WTC11 (cell line): Measurements from ENCODE around the gene KHDC3L. TPM values are rescaled to one million over a fixed set of nuclear protein-coding genes. Genes with fewer than 3 reads are reported as not detected.

ENCODE experiments used
- ATAC-seq: fragments of 200-7000 bp; cut with Tn5 transposase; 2 replicates; pipeline ENCODE4 v1.10.0; 2021; ENCODE audit warnings: mild to moderate bottlenecking, moderate library complexity
- CTCF ChIA-PET: fragments of 300-600 bp; sonication (Branson Sonifier 250); formaldehyde crosslinking; loops from one replicate; lab custom pipeline; 2021; ENCODE audit warnings: antibody characterized with exemption; lab: Charles Lee
- POLR2A ChIA-PET: fragments of 350-600 bp; sonication (Branson Sonifier 250); formaldehyde crosslinking; loops from one replicate; lab custom pipeline; 2021; ENCODE audit warnings: antibody characterized with exemption; lab: Charles Lee
- DNase-seq: peaks from one replicate; pipeline ENCODE4 v3.0.0; 2021; ENCODE audit warnings: low spot score
- H3K27ac Mint-ChIP-seq: 2 replicates; pipeline ENCODE4 v1.8.0; 2021; ENCODE audit warnings: mixed read lengths
- H3K27me3 Mint-ChIP-seq: 2 replicates; pipeline ENCODE4 v1.8.0; 2021; ENCODE audit warnings: low read depth, mild to moderate bottlenecking, moderate library complexity, mixed read lengths
- H3K36me3 Mint-ChIP-seq: 2 replicates; pipeline ENCODE4 v1.8.0; 2021; ENCODE audit warnings: mixed read lengths
- H3K4me1 Mint-ChIP-seq: 2 replicates; pipeline ENCODE4 v1.8.0; 2022; ENCODE audit warnings: mixed read lengths
- H3K4me3 Mint-ChIP-seq: 2 replicates; pipeline ENCODE4 v1.8.0; 2021; ENCODE audit warnings: mild to moderate bottlenecking, moderate library complexity, mixed read lengths
- H3K9me3 Mint-ChIP-seq: 2 replicates; pipeline ENCODE4 v1.8.0; 2021; ENCODE audit warnings: mixed read lengths
- CDX4 ChIP-seq: fragments of 250-450 bp; sonication (Bioruptor Pico); IDR thresholded peaks from 2 replicates; pipeline ENCODE4 v1.9.0; 2021; ENCODE audit warnings: moderate library complexity, mild to moderate bottlenecking, inconsistent platforms, borderline replicate concordance
- E2F1 ChIP-seq: sonication (generic); formaldehyde crosslinking; IDR thresholded peaks from 2 replicates; pipeline ENCODE4 v1.8.0; 2022; ENCODE audit warnings: mild to moderate bottlenecking, missing genetic modification reagents
- E2F4 ChIP-seq: sonication (generic); formaldehyde crosslinking; IDR thresholded peaks from 2 replicates; pipeline ENCODE4 v1.8.1; 2022; ENCODE audit warnings: low read depth, mild to moderate bottlenecking, moderate library complexity, missing genetic modification reagents, borderline replicate concordance
- ELF4 ChIP-seq: sonication (generic); formaldehyde crosslinking; IDR thresholded peaks from 2 replicates; pipeline ENCODE4 v1.8.1; 2022; ENCODE audit warnings: low read depth, mild to moderate bottlenecking, moderate library complexity, missing genetic modification reagents
- ERG ChIP-seq: fragments of 250-450 bp; sonication (Bioruptor Pico); IDR thresholded peaks from 2 replicates; pipeline ENCODE4 v1.8.0; 2021; ENCODE audit warnings: mild to moderate bottlenecking
- GABPB1 ChIP-seq: sonication (generic); formaldehyde crosslinking; IDR thresholded peaks from 2 replicates; pipeline ENCODE4 v1.8.1; 2023; ENCODE audit warnings: mild to moderate bottlenecking, missing genetic modification reagents
- IRF1 ChIP-seq: sonication (generic); formaldehyde crosslinking; IDR thresholded peaks from 2 replicates; pipeline ENCODE4 v1.8.0; 2023; ENCODE audit warnings: missing genetic modification reagents
- JUN ChIP-seq: sonication (generic); formaldehyde crosslinking; IDR thresholded peaks from 2 replicates; pipeline ENCODE4 v1.8.0; 2023; ENCODE audit warnings: mild to moderate bottlenecking, missing genetic modification reagents
- MLX ChIP-seq: sonication (generic); formaldehyde crosslinking; IDR thresholded peaks from 2 replicates; pipeline ENCODE4 v1.8.1; 2023; ENCODE audit warnings: mild to moderate bottlenecking, missing genetic modification reagents, moderate library complexity
- MYBL2 ChIP-seq: sonication (generic); formaldehyde crosslinking; IDR thresholded peaks from 2 replicates; pipeline ENCODE4 v1.8.1; 2023; ENCODE audit warnings: mild to moderate bottlenecking, moderate library complexity, missing genetic modification reagents
- NFE2L1 ChIP-seq: sonication (generic); formaldehyde crosslinking; IDR thresholded peaks from 2 replicates; pipeline ENCODE4 v1.8.1; 2023; ENCODE audit warnings: missing genetic modification reagents
- NR1H2 ChIP-seq: sonication (generic); formaldehyde crosslinking; IDR thresholded peaks from 2 replicates; pipeline ENCODE4 v1.9.0; 2021; ENCODE audit warnings: mild to moderate bottlenecking, moderate library complexity, missing genetic modification reagents
- NR2C2 ChIP-seq: sonication (generic); formaldehyde crosslinking; IDR thresholded peaks from 2 replicates; pipeline ENCODE4 v1.8.0; 2022; ENCODE audit warnings: mild to moderate bottlenecking, missing genetic modification reagents
- ZBTB21 ChIP-seq: sonication (generic); formaldehyde crosslinking; IDR thresholded peaks from 2 replicates; pipeline ENCODE4 v1.8.1; 2023; ENCODE audit warnings: mild to moderate bottlenecking, missing genetic modification reagents, borderline replicate concordance
- ZNF121 ChIP-seq: sonication (generic); formaldehyde crosslinking; IDR thresholded peaks from 2 replicates; pipeline ENCODE4 v1.8.0; 2023; ENCODE audit warnings: missing genetic modification reagents
- ZNF219 ChIP-seq: sonication (generic); formaldehyde crosslinking; IDR thresholded peaks from 2 replicates; pipeline ENCODE4 v1.8.0; 2023; ENCODE audit warnings: missing genetic modification reagents, mild to moderate bottlenecking, borderline replicate concordance
- ZNF396 ChIP-seq: fragments of 250-450 bp; sonication (Bioruptor Pico); IDR thresholded peaks from 2 replicates; pipeline ENCODE4 v1.8.0; 2021; ENCODE audit warnings: mild to moderate bottlenecking, moderate library complexity, borderline replicate concordance
- ZNF416 ChIP-seq: fragments of 250-450 bp; sonication (Bioruptor Pico); IDR thresholded peaks from 2 replicates; pipeline ENCODE4 v1.9.0; 2021; ENCODE audit warnings: mild to moderate bottlenecking, inconsistent platforms
- ZNF425 ChIP-seq: fragments of 250-450 bp; sonication (Bioruptor Pico); conservative IDR thresholded peaks from 2 replicates; pipeline ENCODE4 v1.9.0; 2021; ENCODE audit warnings: mild to moderate bottlenecking
- total RNA-seq: library from RNA; stranded (reverse); gene quantifications from 3 replicates; pipeline ENCODE4 v1.2.3, GENCODE V29; 2021

The KHDC3L gene
- total RNA-seq, 1 experiment from 2014 or later = not detected

- no peak for TF ChIP-seq IRF1
- TF ChIP-seq ZNF396 (CRISPR knock-in tag) = no peak
- TF ChIP-seq CDX4 = no peak
- no peak for TF ChIP-seq ZBTB21
- no peak for TF ChIP-seq NR1H2
- no peak for TF ChIP-seq JUN (CRISPR knock-in tag)
- no peak for TF ChIP-seq GABPB1
- TF ChIP-seq MYBL2 (CRISPR knock-in tag) = no peak
- no peak for TF ChIP-seq ZNF425
- TF ChIP-seq ERG = no peak
- no peak for TF ChIP-seq MLX (CRISPR knock-in tag)
- no peak overlapping the region for H3K27ac Mint-ChIP-seq
- peaks cover 7% of the 10 kb centered on the region for H3K4me1 Mint-ChIP-seq
- no peak overlapping the region for H3K4me3 Mint-ChIP-seq
- H3K36me3 Mint-ChIP-seq = no peaks in the 10 kb centered on the region
- no peaks in the 10 kb centered on the region for H3K9me3 Mint-ChIP-seq
- DNase-seq (no peak), ATAC-seq (no peak)
- CTCF ChIA-PET = no interaction called here
- POLR2A ChIA-PET = no interaction called here
- no peaks in the 10 kb centered on the region for H3K27me3 Mint-ChIP-seq
Observed at GRCh38 chr6:73363537-73363875, 1.0 kb downstream of the KHDC3L start.

GRCh38 chr6:73364121-73364520 is 1.7 kb downstream of the KHDC3L start:
- no peak overlapping the region for H3K27ac Mint-ChIP-seq
- ATAC-seq (no peak; the same call in 1 of the 2 replicates), DNase-seq (no peak)
- CTCF ChIA-PET = interaction anchor here (1.7 to 1.9 kb wide), 2 partner anchors 15 to 78 kb away, joined by 3 to 5 read pairs; no protein-coding TSS in a partner anchor
- peaks cover 12% of the 10 kb centered on the region for H3K4me1 Mint-ChIP-seq
- POLR2A ChIA-PET = no interaction called here
- H3K36me3 Mint-ChIP-seq = no peaks in the 10 kb centered on the region
- no peaks in the 10 kb centered on the region for H3K9me3 Mint-ChIP-seq
- H3K27me3 Mint-ChIP-seq = peaks cover 5% of the 10 kb centered on the region; the same call in 1 of the 2 replicates
- no peak overlapping the region for H3K4me3 Mint-ChIP-seq
- TF ChIP-seq E2F4 (CRISPR knock-in tag) (no peak), ELF4 (CRISPR knock-in tag) (no peak), NFE2L1 (no peak)

GRCh38 chr6:73364549-73364948 is 2.1 kb downstream of the KHDC3L start:
- Mint-ChIP-seq H3K4me1 (peaks cover 12% of the 10 kb centered on the region), H3K27ac (no peak overlapping the region), H3K9me3 (no peaks in the 10 kb centered on the region), H3K27me3 (peaks cover 9% of the 10 kb centered on the region), H3K36me3 (no peaks in the 10 kb centered on the region), H3K4me3 (no peak overlapping the region)
- CTCF ChIA-PET = interaction anchor here (1.1 to 1.9 kb wide), 3 partner anchors 15 to 79 kb away, joined by 3 to 5 read pairs (median 4); no protein-coding TSS in a partner anchor
- ATAC-seq (no peak), DNase-seq (no peak)
- no peak for TF ChIP-seq JUN (CRISPR knock-in tag)
- no peak for TF ChIP-seq NR2C2 (CRISPR knock-in tag)
- TF ChIP-seq ZNF416 (CRISPR knock-in tag) = no peak
- no peak for TF ChIP-seq E2F1
- TF ChIP-seq ZNF396 (CRISPR knock-in tag) = no peak
- no peak for TF ChIP-seq ZNF219
- no peak for TF ChIP-seq ZNF121 (CRISPR knock-in tag)
- POLR2A ChIA-PET = no interaction called here
